Measurements from ENCODE around the gene FAM107B.
"Not testable (repeated sequence)": the region's sequence is repeated elsewhere in the genome, so short reads cannot be mapped to it uniquely, and the experiment has no call there.

FAM107B gene

DNA sequence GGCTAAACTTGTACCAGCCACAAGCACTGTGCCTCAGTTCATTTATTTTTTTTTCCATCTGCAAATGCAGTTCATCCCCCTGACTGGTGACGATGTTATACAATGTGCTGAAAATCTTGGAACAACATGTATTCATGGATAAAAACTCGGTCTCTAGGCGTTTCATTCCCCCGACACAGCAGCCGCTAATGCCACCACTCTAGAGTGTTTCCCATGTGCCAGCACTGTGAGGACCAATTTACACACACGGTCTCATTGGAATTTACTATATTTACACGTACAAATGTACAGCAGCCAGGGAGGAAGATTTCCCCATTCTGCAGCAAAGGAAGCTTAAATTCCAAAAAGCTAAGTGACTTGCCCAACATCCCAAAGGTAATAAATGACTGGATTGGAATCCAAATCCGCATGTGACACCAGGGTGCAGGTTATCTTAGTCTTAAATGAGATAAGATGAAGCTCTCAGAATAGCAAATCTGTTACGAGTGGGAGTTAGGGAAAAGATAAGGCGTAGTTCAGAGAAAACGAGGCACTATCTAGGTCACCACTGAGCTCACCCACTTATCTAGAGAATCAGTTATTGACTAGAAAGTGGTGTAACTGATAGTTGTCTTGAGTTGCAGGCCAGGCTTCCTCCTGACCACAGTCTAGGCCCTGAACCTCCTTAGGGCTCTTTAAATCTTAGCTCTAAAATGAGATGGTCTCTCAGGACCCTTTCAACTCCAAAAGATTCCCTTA is 36.7 kb downstream of the FAM107B start:
- no peak for DNase-seq (ENCODE audit: insufficient read length, low spot score)
- FAIRE-seq = no peak

DNA sequence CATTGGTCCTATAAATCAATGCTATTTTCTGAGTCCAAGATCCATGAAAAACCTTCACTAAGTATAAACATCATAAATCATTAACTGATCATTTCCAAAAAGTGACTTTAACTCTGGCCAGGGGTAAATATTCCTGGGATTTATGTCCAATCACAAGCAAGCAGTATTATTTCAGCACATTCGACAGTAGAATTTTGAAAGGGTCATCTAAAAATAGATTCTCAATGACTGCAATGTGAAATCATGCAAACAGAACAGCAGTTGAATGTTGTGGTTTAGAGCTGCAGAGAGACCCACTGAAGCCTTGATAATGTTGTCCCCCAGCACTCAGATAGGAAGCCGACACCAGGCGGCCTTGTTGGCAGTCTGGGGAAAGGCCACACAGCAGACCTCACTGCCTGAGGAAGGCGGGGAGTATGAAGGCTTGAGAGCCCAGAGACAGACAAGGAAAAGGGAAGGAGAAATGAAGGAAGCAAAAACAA is 38.1 kb downstream of the FAM107B start:
- DNase-seq (ENCODE audit: insufficient read length, low spot score) (no peak), FAIRE-seq (no peak)

DNA sequence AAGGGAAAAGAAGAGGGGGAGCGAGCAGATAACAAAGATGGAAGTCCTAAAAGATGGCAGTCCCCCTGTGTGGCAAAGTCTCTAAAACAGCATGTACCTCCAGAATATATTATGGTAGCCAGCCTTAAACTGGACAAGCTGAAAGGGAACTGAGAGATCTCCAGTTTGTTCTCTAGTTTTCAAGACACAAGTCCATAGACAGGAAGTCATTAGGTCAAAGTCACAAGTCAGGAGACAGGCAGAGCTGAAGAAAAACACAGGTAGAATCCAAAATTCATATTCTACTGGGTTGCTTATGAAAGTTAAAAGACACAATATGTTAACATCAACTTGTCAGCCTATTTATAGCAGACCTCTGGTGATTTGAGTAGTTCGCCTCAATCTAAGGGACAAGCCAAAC is 38.7 kb downstream of the FAM107B start:
- DNase-seq (ENCODE audit: insufficient read length, low spot score) = no peak
- FAIRE-seq = peak; percentile 85

DNA sequence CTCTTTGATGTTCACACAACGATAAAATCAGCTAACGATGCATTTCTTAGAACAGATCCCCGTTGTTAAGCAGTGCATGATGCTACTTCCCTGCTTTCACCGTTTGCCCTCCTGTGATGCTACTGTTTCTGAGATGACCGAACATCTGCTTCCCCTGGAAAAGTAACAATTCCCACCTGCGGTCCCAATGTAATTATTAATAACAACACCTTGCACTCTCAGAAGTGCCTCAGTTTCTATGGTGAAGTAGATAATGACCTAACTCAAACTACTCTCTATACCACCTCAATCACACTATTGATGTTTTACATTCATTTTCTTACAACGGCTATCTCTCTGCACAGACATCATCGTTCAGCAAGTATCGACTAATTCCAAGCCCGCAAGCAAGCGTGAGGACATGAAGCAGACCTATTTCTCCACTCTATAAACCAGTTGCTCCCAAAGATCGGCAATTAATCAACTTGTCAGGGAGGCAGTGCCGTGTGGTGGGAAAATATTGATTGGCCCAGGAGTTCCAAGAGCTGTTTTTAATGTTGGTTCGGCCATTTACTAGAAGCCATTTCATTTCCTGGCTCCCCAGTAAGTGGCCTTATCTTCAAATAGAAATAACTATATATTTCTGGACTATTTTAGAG is 42.7 kb downstream of the FAM107B start:
- no peak for DNase-seq (ENCODE audit: insufficient read length, low spot score)
- FAIRE-seq = no peak

- no peak for DNase-seq (ENCODE audit: insufficient read length, low spot score)
- no peak for FAIRE-seq
Measured at GRCh38 chr10:14728346-14728745, 46.4 kb downstream of the FAM107B start.

GRCh38 chr10:14727924-14728323 is 46.8 kb downstream of the FAM107B start:
- FAIRE-seq = no peak

DNA sequence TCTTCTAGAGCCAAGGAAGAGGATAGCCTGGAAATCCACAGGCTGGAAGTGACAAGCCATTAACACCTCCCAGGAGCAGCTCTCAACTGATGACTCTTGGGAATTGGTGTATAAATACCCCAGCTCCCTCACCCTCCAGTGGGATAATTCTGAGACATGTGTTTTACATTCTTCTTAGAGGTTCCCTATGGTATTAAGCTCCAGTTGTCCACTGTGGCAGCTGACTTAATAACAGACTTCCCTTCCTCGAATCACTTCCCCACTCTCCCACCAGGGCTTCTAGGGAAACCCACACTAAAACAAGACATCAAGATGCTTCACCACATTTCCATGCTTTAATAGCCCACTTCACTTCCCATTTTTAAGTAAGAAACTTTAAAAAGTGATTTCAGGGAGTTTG is 47.2 kb downstream of the FAM107B start:
- FAIRE-seq (no peak), DNase-seq (ENCODE audit: insufficient read length, low spot score) (no peak)

More at GRCh38 chr10:14727924-14728323, 46.8 kb downstream of the FAM107B start:
- no peak for DNase-seq (ENCODE audit: insufficient read length, low spot score)

DNA sequence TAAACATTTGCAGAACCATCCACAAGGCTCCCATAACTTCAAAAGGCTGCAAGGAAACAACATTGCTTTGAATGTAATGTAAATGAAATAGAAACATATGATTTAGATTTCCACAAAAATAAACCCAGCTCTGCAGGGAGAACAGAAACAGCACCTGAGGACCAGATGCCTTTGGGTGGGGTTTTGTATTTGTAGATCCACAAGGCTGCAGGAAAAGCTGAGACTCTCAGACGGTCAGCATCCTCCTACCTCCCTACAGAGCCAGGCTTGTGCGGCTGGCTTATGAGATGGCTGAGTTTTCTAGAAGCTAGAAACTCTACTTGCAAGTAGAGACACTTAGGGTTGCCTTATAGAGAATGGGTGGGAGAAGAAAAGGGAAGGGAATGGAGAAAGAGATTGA is 49.8 kb downstream of the FAM107B start:
- no peak for DNase-seq (ENCODE audit: insufficient read length, low spot score)
- FAIRE-seq = no peak

GRCh38 chr10:14723052-14723689 is 51.5 kb downstream of the FAM107B start:
- DNase-seq (ENCODE audit: insufficient read length, low spot score) (no peak), FAIRE-seq (no peak)

DNA sequence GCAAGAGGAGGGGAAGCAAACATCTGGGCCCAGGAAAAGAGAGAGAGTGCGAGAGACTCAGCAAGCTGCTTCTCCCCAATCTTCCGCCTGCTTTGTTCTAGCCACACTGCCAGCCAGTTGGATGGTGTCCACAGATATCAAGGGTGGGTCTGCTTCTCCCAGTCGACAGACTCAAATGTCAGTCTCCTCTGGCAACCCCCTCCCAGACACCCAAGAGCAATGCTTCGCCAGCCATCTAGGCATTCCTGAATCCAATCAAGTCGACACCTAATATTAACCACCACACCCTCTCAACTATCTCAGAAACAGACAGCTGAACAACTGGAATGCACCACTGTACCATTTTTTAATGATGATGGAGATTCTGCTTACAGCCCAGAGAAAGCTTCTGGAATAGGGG is 57.1 kb downstream of the FAM107B start:
- FAIRE-seq (no peak), DNase-seq (ENCODE audit: insufficient read length, low spot score) (no peak)

- no peak for FAIRE-seq
- no peak for DNase-seq (ENCODE audit: insufficient read length, low spot score)
Measured at GRCh38 chr10:14712991-14713424, 61.7 kb downstream of the FAM107B start.

DNA sequence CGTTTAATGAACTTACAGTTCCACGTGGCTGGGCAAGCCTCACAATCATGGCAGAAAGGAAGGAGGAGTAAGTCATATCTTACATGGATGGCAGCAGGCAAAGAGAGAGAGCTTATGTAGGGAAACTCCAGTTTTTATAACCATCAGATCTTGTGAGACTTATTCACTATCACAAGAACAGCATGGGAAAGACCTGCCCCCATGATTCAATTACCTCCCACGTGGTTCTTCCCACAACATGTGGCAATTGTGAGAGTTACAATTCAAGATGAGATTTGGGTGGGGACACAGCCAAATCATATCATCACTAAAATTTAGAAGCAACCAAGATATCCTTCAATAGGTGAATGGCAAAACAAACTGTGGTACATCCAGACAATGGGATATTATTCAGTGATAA is 65.4 kb downstream of the FAM107B start:
- not testable (repeated sequence) for FAIRE-seq; DNase-seq (ENCODE audit: insufficient read length, low spot score)

DNA sequence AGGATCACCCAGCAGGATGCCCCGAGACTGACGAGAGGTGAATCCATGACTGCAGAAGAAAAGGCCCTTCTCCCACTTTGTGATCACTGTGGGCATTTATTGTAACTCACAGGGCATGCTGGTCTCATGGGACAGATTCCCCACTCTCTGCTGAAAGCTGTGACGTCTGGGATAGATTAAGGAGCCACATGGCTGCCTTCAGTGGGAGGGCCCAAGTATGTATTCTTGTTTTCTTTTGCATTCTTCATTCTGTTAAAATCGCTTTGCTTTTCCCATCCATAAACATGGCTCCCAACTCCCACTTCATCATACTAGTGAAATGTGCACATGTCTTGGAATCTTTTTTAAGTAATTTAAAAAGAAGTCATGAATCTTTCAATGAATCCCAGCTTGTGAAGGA is 67.2 kb downstream of the FAM107B start:
- FAIRE-seq = no peak

GRCh38 chr10:14705548-14706230 is 69.0 kb downstream of the FAM107B start:
- DNase-seq (ENCODE audit: insufficient read length, low spot score) (no peak), FAIRE-seq (peak; percentile 18)

More for the DNA sequence above, 67.2 kb downstream of the FAM107B start:
- DNase-seq (ENCODE audit: insufficient read length, low spot score) = no peak

GRCh38 chr10:14703631-14704001 is 71.1 kb downstream of the FAM107B start:
- no peak for FAIRE-seq
- DNase-seq (ENCODE audit: insufficient read length, low spot score) = no peak

DNA sequence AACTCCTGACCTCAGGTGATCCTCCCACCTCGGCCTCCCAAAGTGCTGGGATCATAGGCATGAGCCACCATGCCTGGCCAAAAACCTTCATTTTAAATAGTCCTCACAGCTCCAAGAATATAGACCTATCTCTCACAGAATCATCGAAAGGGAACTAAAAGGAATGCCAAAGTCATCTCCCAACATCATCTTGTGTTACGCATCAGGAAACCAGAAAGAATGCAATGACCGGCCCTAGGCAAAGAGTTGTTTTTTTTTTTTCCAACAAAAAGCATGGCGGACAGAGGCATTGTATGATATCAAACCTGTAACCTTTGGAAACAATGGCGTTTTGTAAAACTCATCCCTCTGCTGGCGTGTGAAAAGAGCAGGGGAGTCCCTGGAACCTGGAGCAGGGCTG is 73.2 kb downstream of the FAM107B start:
- DNase-seq (ENCODE audit: insufficient read length, low spot score) (no peak), FAIRE-seq (no peak)

GRCh38 chr10:14700546-14700945 is 74.2 kb downstream of the FAM107B start:
- DNase-seq (ENCODE audit: insufficient read length, low spot score) (no peak), FAIRE-seq (no peak)

DNA sequence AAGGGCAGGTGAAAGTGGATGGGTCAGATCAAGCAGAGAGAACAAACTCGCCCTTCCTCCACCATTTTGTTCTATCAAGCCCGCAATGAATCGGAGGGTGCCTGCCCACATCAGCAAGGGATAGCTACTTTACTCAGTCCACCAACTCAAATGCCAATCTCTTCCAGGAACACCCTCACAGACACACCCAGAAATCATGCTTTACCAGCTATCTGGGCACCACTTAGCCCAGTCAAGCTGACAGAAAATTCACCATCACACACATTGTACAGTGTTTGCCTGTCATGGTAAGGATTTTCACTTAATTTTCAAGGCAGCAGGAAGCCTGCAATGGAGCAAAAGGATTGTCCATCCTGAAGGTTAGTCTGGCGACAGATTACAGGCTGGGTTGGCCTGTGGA is 75.2 kb downstream of the FAM107B start:
- no peak for DNase-seq (ENCODE audit: insufficient read length, low spot score)
- no peak for FAIRE-seq

DNA sequence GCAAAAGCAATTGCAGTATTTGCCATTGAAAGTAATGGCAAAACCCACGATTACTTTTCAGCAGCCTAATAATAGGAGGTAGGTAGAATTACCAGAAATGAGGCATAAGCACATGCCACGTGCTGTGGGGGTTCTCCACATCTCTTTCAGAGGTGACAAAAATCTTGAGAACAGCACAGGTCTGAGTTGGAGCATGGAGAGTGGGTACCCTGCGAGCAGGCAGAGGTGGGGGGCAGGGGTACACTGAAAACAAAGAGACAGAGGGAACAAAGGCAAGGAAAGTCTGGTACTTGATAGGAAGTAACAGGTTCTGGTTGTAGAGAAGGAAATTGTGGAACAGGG is 75.9 kb downstream of the FAM107B start:
- no peak for DNase-seq (ENCODE audit: insufficient read length, low spot score)
- FAIRE-seq = no peak

- DNase-seq (ENCODE audit: insufficient read length, low spot score) (no peak), FAIRE-seq (no peak)
Measured at GRCh38 chr10:14698111-14698828, 76.4 kb downstream of the FAM107B start.

DNA sequence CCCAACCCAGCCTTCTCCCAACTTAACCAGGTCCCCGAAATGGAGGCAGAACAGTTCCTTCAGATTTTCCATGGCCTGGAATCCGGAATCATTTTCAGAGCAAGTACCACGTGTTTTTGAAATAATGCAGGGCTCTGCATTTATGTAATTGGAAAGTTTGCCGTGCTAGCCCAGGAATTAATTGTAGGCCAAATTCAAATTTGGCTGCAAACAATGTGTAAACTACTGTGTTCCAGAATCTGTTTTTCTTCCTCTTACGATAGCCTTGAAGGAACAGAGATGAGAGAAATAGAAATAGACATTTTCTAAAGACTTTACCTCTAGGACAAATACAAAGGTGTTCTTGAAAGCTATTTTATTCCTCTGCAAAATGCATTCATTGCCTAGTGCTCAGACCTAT is 77.4 kb downstream of the FAM107B start:
- no peak for FAIRE-seq
- DNase-seq (ENCODE audit: insufficient read length, low spot score) = no peak

Data from GM19239 (cell line).